GM12864 (cell line): ENCODE measurements around the gene TFB1M.
"Not testable (repeated sequence)": the region's sequence is repeated elsewhere in the genome, so short reads cannot be mapped to it uniquely, and the experiment has no call there.

Experiments
- DNase-seq: peaks from one replicate; pipeline ENCODE4 v3.0.0-alpha.2; 2011; ENCODE audit warnings: low read depth
- H3K4me3 ChIP-seq: 2 replicates; pipeline ENCODE4 v1.5.1; 2011; ENCODE audit warnings: mild to moderate bottlenecking, low read depth, low read length, control low read depth
- TF ChIP-seq, protein P1 (sequence below): IDR thresholded peaks from 2 replicates; pipeline ENCODE4 v1.5.1; 2011; ENCODE audit warnings: low read depth, mild to moderate bottlenecking, moderate library complexity, low read length, control low read depth, inconsistent platforms; ENCODE audit errors: missing control alignments

Gene TFB1M

DNA sequence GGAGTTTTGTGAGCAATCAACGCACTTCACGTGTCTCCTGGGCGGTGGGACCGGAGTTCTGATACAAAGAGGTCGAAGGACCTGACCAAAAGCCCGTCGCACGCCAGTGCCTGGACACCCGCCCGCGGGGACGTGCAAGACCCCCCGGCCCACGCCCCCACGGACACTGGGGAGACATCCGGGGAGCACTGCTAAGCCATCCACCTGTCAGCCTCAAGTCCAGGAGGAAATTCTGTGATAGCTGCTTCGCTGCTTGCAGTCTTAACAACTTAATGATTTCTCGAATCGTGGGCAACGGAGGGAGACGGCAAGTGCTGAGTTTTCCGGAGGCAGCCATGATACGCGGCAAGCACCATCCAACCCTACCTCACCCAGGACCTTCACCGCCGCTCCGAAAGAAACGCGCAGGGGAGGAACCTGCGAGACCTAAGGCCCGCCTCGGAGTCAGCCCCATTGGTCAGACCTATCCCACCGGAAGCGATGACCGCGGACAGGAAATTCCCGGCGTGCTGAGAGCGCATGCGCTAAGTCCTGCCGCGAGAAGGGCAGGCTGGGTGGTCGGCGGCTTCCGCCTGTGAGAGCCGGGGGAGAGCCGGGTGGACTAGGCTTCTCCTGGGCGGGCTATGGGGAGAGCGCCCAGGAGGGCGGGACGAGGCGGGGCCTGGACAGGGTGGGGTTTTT is at the start of gene TFB1M:
Gene TFB1M (minus strand): TSS at position 393 of the 681 bp plus-strand sequence. CDS start 56 bp downstream, at position 337.
- H3K4me3 ChIP-seq: peak within 1 kb of the TSS; percentile 82
- peak; percentile 98 for DNase-seq
- TF ChIP-seq, protein P1, sequence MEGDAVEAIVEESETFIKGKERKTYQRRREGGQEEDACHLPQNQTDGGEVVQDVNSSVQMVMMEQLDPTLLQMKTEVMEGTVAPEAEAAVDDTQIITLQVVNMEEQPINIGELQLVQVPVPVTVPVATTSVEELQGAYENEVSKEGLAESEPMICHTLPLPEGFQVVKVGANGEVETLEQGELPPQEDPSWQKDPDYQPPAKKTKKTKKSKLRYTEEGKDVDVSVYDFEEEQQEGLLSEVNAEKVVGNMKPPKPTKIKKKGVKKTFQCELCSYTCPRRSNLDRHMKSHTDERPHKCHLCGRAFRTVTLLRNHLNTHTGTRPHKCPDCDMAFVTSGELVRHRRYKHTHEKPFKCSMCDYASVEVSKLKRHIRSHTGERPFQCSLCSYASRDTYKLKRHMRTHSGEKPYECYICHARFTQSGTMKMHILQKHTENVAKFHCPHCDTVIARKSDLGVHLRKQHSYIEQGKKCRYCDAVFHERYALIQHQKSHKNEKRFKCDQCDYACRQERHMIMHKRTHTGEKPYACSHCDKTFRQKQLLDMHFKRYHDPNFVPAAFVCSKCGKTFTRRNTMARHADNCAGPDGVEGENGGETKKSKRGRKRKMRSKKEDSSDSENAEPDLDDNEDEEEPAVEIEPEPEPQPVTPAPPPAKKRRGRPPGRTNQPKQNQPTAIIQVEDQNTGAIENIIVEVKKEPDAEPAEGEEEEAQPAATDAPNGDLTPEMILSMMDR: no peak

DNA sequence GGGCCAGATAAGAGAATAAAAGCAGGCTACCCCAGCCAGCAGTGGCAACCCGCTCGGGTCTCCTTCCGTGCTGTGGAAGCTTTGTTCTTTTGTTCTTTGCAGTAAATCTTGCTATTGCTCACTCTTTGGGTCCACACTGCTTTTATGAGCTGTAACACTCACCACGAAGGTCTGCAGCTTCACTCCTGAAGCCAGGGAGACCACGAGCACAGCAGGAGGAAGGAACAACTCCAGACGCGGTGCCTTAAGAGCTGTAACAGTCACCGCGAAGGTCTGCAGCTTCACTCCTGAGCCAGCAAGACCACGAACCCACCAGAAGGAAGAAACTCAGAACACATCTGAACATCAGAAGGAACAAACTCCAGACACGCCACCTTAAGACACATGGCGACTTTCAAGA is 49.7 kb upstream of the TFB1M start:
- H3K4me3 ChIP-seq, DNase-seq: not testable (repeated sequence)

DNA sequence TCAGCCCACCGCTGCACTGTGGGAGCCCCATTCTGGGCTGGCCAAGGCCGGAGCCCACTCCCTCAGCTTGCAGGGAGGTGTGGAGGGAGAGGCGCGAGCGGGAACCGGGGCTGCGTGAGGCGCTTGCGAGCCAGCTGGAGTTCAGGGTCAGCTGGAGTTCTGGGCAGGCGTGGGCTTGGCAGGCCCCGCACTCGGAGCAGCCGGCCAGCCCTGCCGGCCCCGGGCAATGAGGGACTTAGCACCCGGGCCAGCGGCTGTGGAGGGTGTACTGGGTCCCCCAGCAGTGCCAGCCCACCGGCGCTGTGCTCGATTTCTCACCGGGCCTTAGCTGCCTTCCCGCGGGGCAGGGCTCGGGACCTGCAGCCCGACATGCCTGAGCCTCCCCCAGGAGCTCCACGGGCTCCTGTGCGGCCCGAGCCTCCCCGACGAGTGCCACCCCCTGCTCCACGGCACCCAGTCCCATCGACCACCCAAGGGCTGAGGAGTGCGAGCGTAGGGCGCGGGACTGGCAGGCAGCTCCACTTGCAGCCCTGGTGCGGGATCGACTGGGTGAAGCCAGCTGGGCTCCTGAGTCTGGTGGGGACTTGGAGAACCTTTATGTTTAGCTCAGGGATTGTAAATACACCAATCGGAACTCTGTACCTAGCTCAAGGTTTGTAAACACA is 48.8 kb upstream of the TFB1M start:
- DNase-seq, H3K4me3 ChIP-seq: not testable (repeated sequence)

- no peak overlapping the region for H3K4me3 ChIP-seq
- DNase-seq: no peak
- TF ChIP-seq, protein P1: no peak
These were observed 39.9 kb upstream of the TFB1M start for GRCh38 chr6:155354167-155354566.

GRCh38 chr6:155352811-155353210 is 38.5 kb upstream of the TFB1M start:
- TF ChIP-seq, protein P1: no peak
- no peak overlapping the region for H3K4me3 ChIP-seq
- no peak for DNase-seq

DNA sequence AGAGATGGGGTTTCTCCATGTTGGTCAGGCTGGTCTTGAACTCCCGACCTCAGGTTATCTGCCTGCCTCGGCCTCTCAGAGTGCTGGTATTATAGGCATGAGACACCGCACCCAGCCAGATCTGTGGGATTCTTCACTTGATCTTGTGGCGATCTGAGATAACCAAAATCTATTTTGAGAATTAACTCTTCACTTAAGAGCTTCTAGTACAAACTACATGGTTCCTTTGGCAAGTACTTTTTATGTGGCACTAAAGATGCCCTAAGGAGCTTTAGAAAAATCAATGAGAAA is 37.8 kb upstream of the TFB1M start:
- DNase-seq: no peak
- no peak overlapping the region for H3K4me3 ChIP-seq
- TF ChIP-seq, protein P1: no peak

- H3K4me3 ChIP-seq: no peak overlapping the region
- TF ChIP-seq, protein P1: no peak
These were observed 37.2 kb upstream of the TFB1M start for GRCh38 chr6:155351273-155352129.

DNA sequence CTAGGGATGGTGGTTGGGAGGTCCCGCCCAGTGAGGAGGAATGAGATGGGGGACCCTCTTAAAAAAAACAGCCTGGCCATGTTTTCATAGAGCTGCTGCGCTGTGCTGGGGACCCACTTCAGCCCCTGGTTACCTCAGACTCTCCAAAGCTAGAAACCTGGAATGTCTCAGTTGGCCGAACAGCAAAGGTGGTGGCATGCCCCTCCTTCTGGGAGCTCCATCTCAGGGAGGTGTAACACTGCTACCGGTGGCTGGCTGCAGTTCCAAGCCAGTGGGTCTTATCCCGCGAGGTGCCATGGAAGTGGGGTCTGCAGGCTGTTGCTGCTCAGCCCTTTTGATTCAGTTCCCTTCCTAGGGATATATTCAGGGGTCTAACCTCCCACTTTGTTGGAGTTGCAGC is 35.7 kb upstream of the TFB1M start:
- TF ChIP-seq, protein P1: no peak
- DNase-seq: no peak
- H3K4me3 ChIP-seq: no peak overlapping the region

More at GRCh38 chr6:155351273-155352129, 37.2 kb upstream of the TFB1M start:
- DNase-seq: peak; percentile 95
